Measurements from ENCODE around the gene ANO3. TPM values are rescaled to one million over a fixed set of nuclear protein-coding genes. Genes with fewer than 3 reads are reported as not detected.
"Not testable (repeated sequence)": the region's sequence is repeated elsewhere in the genome, so short reads cannot be mapped to it uniquely, and the experiment has no call there.

ANO3 gene
- total RNA-seq, 1 donor from 2014 or later, result not detected

DNA sequence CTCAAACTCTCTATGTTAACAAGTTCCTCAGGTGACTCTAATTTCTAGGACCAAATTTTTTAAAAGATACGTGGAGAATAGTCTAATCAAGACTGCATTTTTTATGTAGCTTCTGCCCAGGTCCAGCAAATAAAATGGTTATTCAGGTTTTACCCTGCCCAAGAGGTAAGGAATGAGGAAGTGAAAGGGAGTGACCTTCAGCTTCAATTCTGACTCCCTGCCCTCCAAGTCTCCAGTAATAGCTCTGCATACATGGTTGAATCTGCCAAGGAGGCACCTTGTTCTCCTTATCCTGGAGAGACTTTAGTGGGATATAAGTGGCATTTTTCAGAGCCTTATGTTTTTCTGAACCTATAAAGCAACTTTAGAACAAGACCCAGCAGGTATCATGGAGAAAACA lies 224.7 kb downstream of the ANO3 start:
- ATAC-seq, result no peak
- intact Hi-C loops (cut with micrococcal nuclease), result no loop called here
- no peak for DNase-seq

DNA sequence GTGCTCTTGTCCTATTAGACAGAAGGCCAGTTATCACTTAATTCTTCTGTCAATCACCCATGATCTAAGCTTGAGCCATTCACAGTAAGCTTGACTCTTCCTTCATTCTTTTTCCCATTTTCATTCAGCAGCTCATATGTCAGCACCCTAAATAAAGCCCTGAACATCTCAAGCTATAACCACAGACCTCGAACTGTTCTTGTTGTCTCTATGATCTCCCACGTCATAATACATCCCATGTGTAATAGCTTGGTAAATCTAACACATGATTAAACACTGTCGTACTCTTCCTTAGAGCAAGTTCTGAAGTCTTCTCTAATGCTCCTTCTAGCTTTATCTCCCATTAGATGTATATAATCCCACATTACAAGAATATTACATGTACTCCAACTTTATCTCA lies 225.7 kb downstream of the ANO3 start:
- intact Hi-C loops (cut with micrococcal nuclease), result no loop called here
- ATAC-seq, result no peak
- no peak for DNase-seq

DNA sequence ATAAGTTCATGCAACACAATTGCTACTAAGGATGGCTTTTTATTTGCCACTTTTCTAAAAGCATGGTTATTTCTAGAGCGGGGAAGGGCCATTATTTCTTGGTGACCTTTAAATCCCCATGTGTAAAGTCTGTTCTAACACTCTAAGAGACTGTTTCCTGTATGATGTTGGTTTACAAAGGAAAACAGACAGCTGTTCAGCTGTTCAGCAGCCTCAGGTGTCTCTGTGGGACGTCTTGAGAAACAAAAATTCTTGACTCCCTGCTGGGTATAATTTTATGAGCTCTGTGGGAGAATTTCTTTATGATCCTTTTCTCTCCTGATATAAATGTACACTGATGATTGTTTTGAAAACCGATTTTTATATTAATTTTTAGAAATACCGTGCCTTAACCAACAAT lies 226.3 kb downstream of the ANO3 start:
- intact Hi-C loops (cut with micrococcal nuclease), result no loop called here
- ATAC-seq, result no peak
- DNase-seq, result no peak

DNA sequence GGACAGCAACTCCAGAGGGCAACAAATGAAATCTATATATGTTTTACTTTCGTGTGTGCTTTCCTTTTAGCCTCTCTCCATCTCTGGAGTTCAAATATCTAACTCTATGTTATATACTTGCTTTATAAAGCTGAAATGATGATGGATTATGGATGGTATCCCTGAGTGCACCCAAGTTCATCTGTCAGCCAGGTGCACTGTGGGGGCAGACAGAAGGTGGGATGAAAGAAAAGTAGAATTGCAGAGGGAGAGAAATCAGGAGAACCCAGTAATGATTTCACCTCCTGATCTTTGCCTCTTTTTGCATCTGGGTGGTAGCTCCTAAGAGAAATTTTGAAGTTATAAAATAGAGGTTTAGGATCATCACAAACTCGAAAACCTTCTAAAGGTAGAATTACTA lies 237.7 kb downstream of the ANO3 start:
- intact Hi-C loops (cut with micrococcal nuclease), result no loop called here
- no peak for ATAC-seq

DNA sequence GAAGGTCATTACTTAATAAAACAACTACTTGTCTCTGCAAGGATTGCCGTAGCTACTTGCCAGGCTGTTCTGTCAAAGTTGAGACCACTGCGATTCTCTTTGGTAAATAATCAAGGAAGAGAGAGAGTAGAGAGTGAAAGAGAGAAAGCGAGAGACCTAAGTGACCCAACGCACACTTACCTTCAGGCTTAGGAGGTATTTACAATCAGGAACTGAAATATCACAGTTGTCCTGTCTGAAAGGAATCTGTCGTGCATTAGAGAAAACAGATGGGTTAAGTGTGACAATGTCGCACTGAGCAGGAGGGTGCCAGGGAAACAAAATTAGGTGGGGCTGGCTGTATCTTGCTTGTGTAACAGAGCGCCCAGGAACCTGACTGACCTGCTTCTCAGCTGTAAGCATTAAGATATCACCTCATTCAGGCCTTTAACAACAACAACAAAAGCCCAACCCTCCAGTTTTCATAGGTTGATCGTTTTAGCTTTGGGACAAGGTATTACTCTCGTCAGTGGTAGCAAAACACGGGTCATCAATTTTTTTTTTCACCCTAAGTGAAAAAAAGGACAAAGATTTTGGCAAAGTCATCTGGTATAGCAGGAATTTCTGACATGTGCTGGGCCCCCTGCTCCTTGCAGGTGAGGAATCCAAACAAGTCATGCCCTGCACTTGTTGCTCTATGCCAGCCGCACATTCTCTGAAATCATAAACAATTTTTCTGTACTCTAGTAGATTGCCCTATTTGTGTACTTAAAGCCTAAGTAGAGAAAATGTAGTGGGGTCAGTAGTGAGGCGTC lies 240.1 kb downstream of the ANO3 start, which contains the start of gene MUC15:
TSS of gene MUC15 (minus strand) at position 403 of the 794 bp plus-strand sequence. CDS start 5,169 bp downstream, outside the sequence.
- ATAC-seq (no peak), DNase-seq (no peak)
- intact Hi-C loops (cut with micrococcal nuclease), result no loop called here

More for the DNA sequence above, 237.7 kb downstream of the ANO3 start:
- no peak for DNase-seq

DNA sequence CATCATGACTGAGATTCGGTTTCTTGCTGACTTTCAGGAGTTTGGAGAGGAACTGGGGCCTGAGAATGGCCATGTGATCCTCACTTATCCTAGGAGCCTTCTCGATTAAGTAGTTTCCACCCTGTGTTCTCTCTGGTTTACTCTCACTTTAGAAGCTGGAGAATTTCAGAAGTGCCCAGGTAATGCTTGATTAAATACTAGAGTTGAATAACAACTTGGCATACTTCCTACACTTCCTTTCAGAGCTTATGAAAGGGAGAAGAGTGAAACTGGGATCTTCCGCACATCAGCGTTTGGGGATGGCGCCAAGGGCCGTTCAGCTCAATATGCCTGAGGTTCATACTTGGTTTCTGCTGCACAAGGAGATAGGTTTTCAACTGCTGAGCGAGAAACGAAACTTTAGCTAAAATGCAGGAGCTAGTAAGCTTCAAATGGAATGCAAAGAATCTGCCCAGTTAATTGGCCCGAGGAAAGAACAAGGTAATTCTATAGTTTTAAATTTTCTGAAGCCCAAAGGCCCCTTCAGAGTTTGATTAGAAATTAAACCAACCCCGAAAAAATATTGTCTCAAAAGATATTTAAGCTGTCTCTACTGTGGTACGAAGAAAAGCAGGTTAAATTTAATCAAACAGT lies 241.0 kb downstream of the ANO3 start:
- intact Hi-C loops (cut with micrococcal nuclease), result no loop called here
- no peak for ATAC-seq
- DNase-seq, result no peak

DNA sequence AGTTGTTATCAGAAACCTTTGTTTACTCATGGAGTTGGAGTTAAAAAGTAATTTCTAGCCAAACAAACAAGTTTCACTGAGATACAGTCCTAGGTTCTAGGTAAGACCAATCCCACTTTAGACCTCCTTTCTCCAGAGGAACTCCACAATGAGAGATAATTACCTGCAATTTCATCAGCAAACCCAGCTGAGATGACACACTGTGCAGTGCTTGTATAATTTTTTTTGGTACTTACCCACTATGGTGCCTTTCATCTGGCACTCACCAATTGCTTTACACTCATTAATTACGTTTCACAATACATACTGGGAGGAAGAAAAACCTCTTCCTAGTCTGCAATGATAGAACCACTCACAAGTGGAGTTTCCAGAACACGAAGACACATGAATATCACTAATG lies 242.0 kb downstream of the ANO3 start:
- no peak for ATAC-seq
- no peak for DNase-seq
- intact Hi-C loops (cut with micrococcal nuclease), result no loop called here

DNA sequence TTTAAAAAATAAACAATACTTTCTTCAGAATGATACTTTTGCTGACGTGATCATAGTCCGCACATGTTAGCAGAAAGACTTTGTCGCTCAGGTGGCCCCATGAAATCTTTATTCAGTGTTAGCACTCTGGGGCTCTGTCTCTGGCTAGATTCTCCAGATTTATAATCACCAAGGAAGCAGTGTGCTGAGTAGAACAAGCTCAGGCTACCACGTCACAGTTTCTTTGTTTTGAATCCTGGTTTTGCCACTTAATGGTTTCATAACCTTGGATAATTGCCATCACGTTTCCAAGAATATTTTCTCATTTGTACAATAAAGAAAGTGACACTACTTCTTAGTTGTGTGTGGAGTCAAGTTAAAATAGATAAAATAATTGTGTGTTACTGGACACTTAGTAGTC lies 244.0 kb downstream of the ANO3 start:
- intact Hi-C loops (cut with micrococcal nuclease), result no loop called here
- DNase-seq (no peak), ATAC-seq (no peak)

DNA sequence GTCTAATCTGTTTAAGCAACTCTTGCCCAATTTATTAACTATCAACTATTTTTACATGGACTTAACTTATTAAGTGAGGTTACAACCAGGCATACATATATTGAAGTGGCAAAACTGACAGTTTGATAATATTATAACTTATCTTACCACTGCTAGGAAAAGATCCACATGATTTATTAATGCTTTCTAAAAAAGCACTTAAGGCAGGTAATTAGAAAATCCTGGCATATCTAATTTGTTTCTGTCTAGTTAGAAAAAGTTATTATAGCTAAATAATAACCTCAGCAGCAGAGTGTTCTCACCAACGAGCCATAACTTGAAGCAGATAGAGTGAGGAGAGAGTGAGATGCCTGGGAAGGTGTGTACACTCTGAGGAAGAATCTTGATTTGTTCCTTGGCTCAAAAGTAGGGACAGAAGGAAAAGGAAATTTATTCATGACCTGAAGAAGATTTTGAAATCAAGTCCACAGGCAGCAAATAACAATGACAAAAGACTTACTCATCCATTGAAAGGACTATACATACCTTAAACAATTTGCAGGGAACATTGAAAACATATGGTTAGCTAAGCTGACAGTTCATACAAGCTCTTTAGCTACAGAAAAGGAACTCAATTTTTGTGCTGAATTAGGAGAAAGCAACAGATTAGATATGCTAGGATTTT lies 247.2 kb downstream of the ANO3 start:
- ATAC-seq (no peak), DNase-seq (no peak)
- intact Hi-C loops (cut with micrococcal nuclease), result no loop called here

DNA sequence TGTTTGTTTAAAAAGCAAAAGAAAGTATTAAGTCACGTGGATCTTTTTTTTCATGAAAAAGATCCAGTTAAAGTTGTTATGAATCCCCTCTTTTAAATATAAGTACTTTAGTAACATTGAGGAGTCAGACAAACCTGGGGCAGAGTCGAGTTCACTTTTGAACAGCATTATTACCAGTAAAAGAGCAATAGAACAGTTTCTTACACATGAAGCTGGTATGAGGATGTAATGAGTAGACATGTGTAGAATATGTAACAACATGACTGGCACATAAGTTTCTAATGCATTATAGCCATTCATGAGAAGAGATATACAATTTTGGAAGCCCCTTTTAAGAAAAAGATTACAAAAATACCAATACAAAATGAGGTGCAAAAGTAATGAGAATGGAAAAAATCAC lies 247.8 kb downstream of the ANO3 start:
- intact Hi-C loops (cut with micrococcal nuclease), result no loop called here
- ATAC-seq (no peak), DNase-seq (no peak)

DNA sequence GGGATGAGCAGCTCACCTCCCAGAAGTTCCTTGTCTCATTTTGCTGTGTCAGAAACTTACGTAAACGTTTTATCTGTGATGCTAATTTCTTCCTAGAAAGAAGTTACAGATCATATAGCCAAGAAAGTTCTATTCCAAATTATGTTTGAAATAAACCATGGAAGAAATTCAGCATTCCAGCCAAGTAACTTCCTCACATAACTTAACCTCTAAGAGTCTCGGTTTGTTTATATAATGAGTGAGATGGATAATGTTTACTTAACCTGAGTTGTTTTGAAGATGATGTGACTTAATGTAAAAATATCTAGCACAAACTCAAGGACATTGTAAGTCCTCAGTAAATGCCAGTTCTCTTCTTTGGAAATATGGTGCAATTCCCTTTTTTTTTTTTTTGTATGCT lies 249.0 kb downstream of the ANO3 start:
- ATAC-seq (no peak), DNase-seq (no peak)
- intact Hi-C loops (cut with micrococcal nuclease), result no loop called here

DNA sequence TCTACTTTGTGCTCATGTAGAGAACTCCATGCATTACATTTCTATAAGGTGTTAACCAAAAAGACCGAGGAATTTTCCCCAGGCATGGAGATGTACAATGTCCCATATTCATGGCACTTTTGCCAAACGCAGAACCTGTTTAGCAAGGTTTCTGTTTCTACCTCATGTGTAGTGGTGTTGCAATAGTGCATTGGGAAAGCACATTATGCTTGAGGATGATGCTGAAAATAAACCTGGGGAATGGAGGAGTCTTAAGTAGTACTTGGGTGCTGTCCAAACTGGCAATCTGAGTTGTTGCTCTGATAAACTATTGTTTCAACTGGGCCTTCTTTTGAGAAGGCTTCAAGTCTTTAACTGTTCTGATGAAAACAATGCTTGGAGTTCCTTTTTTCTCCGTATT lies 251.6 kb downstream of the ANO3 start:
- intact Hi-C loops (cut with micrococcal nuclease), result no loop called here
- DNase-seq (no peak), ATAC-seq (no peak)

DNA sequence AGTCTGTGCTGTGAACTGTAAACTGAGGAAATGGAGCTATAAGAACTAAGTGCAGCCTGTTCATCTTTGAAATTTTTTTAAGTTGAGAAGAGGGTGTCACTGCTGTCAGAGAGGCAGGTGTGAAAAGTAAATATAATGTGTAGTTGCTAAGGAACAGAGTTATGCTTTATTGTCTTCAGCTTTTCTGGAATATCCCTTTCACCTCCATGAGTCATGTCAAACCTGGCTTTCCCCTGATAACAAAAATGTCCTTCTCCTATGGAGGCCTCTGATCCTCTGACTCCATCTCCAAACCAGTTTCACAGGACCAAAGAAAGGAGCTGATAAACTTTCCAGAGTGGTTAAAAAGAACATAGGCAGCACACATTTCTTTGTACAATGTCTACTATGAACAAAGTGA lies 252.9 kb downstream of the ANO3 start:
- intact Hi-C loops (cut with micrococcal nuclease), result no loop called here
- ATAC-seq, result no peak
- no peak for DNase-seq

DNA sequence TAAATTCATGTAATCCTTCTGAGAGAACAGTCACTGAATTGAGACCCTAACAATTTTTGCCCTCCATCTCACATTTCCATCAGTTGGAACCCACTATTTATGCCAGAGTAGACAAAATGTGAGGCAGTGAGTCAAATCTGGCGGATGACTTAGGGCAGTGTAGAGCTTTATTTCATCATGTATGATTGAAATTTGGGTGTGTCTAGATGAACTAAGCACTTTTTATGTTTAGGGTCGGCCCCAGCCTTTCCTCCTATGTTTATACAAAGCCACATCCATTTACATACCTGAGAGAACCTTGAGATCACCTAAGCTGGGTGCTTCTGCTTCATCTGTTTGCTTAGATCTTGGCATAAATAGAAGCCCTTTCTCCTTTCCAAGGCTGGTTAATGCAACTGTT lies 255.1 kb downstream of the ANO3 start:
- ATAC-seq (no peak), DNase-seq (no peak)
- intact Hi-C loops (cut with micrococcal nuclease), result no loop called here

DNA sequence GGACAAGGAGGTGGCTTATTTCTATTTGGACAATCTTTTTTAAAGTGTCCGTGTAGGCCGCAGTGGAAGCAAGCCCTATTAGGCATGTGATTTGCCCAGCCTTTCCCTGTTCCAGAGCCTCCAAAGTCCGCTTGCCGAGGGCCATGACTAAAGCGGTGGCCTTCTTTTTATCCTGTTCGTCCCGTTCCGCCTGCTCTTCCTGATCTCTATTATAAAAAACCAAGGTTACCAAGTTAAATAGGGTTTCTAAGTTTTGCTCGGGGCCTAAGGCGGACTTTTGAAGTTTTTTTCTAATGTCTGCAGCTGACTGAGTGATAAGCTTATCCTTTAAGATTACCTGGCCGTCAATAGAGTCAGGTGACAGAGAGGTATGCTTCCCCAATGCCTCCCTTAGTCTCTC lies 261.8 kb downstream of the ANO3 start:
- ATAC-seq (no peak), DNase-seq (no peak)
- intact Hi-C loops (cut with micrococcal nuclease), result no loop called here

DNA sequence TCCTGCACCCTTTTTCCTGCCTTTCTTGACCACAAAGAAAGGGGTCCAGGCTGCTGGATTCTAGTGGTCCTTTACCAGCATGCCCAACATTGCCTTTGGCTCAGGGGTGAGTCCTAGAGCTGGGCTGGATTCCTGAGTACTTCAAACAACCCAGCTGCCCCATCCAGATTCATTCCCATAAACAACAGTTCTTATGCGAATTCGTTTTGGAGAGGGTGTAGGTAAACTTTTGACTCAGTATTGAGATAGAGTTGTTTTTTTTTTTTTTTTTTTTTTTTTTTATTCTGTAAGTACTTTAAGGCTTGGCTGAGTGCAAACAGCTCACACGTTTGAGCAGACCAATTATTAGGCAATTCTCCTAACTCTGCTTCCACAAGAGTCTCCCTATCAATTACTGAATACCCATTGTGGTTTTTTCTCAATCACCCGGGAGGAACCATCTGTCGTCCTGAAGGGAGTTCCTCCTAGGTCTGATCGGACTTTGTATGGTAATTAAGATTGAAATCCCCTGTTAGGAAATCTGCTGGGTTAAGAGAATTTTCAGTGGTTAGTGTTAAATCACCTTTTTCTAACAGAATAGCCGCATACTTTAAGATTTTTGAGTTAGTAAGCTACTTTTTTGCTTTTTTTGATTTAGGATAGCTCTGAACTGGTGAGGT lies 263.4 kb downstream of the ANO3 start:
- ATAC-seq; DNase-seq; intact Hi-C loops (cut with micrococcal nuclease): not testable (repeated sequence)

DNA sequence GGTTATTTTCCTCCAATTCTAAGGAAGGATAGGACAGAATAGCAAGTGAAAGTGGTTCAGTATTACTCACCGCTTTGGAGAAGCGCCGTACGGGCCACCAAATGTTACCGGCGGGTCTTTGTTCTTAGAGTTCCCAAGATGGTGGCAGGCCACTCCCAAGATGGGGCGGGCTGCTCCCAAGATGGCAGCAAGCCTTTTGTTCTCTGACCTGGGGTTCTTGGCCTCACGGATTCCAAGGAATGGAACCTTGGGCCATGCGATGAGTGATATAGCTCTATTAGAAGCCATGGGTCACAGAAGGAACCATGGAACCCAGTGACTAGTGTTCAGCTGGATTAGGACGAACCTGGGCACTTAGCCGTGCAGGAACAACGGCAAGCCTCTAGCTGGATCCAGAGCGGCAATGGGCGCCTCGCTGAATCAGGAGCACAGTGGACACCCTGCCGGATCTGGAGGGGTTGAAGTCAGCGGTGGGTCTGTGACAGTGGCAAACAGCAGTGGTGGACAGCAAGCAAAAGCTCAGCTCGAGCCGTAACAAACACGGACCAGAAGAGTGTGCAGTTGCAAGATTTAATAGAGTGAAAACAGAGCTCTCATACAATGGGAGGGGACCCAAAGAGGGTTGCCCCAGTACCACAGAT lies 265.2 kb downstream of the ANO3 start:
- intact Hi-C loops (cut with micrococcal nuclease); DNase-seq; ATAC-seq: not testable (repeated sequence)

DNA sequence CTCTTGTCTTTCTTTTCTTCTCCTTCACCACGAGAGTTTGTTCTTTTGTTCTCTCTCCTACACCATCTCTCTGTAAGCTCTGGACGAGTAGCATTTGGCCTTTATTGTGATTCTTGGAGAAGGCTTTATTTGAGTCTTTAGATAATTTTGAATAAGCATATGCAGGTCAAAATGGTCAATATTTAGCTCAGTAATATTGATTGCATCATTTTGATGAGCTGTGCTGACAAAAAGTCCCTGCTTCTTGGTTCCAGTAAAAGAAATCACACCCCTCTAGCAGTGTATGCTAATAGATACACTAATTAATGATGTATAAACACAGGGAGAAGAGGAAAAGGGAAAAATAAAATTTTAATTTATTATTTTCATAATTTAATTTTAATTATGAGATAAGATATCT lies 266.0 kb downstream of the ANO3 start:
- ATAC-seq (no peak), DNase-seq (no peak)
- intact Hi-C loops (cut with micrococcal nuclease), result no loop called here

DNA sequence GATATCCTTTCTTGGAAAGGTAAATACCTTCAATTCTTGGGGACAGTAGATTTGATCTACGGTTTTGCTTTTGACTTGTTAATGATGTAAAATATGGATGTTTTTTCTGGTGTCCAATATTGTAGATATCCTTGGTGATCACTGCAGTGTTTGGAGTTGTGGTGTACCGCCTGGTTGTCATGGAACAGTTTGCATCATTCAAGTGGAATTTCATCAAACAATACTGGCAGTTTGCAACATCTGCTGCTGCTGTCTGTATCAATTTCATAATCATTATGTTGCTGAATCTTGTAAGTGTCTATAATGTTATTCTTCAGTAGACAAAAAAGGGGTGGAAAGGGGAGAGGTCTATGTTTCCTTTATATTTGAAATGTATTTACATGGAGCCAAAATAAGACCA lies 267.5 kb downstream of the ANO3 start:
- intact Hi-C loops (cut with micrococcal nuclease), result no loop called here
- no peak for ATAC-seq
- DNase-seq, result no peak
